ENCODE measurements around the gene TANC1.

GRCh38 chr2:159196393-159196925 lies 228.0 kb downstream of the TANC1 start:
- no peak for TF ChIP-seq TAF1 (IDR thresholded peaks at IDR 0.05; ENCODE audit: borderline replicate concordance, low read depth, low read length)
- TF ChIP-seq POLR2AphosphoS5 (IDR thresholded peaks at IDR 0.05; ENCODE audit: low read depth, low read length): no peak
- TF ChIP-seq POLR2A (IDR thresholded peaks at IDR 0.05; ENCODE audit: low read depth, low read length): no peak

All from GM12892 (cell line).